ENCODE measurements around the gene SHISAL2A. TPM values are rescaled to one million over a fixed set of nuclear protein-coding genes. Genes with fewer than 3 reads are reported as not detected.

SHISAL2A gene
- total RNA-seq: 1 to 10 TPM; 4.8 to 5.0 TPM
- 2.2 TPM for polyA plus RNA-seq (ENCODE audit: insufficient read depth, low read depth, low replicate concordance)
- long read RNA-seq, donor 1, partial matches to known transcripts: 0 of 2 reads
- long read RNA-seq, donor 1, other reads (novel, unspliced or antisense): 0 of 2 reads
- long read RNA-seq, donor 2: 0 reads

DNA sequence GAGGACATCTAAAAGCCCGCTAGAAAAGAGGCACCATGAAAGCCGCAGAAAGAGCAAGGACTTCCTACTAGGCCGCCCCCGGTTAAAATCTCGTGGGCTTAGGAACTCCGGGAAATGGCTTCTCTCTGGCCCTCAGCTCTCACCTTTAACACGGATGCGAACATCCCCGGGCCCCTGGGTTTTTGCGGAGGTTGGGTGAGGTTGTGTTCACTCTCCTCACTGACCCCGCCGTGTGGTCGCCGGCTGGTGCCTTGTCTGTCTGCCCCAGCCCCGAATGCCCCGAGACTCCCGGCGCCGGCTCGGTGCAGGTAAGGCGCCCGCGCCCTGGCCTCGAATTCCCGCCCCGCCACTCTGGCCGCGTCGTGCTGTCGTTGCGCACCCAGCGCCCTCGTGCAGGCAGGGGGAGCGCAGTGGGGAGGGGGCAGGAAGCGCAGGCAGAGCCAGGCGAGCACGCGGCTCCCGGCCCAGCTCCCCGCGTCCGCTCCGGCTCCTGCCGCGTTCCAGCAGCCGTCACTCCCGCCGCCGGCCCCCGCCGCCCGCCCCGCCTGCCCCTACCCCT lies at the start of gene SHISAL2A:
TSS of gene SHISAL2A (plus strand) at position 437 of the 559 bp plus-strand sequence. CDS start 326 bp downstream, outside the sequence.
- TF ChIP-seq, protein P1, sequence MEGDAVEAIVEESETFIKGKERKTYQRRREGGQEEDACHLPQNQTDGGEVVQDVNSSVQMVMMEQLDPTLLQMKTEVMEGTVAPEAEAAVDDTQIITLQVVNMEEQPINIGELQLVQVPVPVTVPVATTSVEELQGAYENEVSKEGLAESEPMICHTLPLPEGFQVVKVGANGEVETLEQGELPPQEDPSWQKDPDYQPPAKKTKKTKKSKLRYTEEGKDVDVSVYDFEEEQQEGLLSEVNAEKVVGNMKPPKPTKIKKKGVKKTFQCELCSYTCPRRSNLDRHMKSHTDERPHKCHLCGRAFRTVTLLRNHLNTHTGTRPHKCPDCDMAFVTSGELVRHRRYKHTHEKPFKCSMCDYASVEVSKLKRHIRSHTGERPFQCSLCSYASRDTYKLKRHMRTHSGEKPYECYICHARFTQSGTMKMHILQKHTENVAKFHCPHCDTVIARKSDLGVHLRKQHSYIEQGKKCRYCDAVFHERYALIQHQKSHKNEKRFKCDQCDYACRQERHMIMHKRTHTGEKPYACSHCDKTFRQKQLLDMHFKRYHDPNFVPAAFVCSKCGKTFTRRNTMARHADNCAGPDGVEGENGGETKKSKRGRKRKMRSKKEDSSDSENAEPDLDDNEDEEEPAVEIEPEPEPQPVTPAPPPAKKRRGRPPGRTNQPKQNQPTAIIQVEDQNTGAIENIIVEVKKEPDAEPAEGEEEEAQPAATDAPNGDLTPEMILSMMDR (IDR thresholded peaks at IDR 0.05): no peak
- TF ChIP-seq POLR2A (IDR thresholded peaks at IDR 0.05): no peak
- no peaks in the 10 kb centered on the region for H3K36me3 ChIP-seq (ENCODE audit: low read depth, missing control alignments)
- intact Hi-C loops (cut with DNase I; ENCODE audit: low total_unique reads): no loop called here
- peaks cover 26% of the 10 kb centered on the region for H3K4me1 ChIP-seq
- H3K27ac ChIP-seq: peak within 1 kb of the TSS; percentile 6 to 57
- DNase-seq: peak; percentile 32
- H3K27me3 ChIP-seq: no peaks in the 10 kb centered on the region
- H3K4me3 ChIP-seq: peak within 1 kb of the TSS; percentile 49 to 51
- WGBS, 2 donors: 41 to 42% methylated on average over 22 to 30 of the region's 53 CpGs
- no peaks in the 10 kb centered on the region for H3K9me3 ChIP-seq

DNA sequence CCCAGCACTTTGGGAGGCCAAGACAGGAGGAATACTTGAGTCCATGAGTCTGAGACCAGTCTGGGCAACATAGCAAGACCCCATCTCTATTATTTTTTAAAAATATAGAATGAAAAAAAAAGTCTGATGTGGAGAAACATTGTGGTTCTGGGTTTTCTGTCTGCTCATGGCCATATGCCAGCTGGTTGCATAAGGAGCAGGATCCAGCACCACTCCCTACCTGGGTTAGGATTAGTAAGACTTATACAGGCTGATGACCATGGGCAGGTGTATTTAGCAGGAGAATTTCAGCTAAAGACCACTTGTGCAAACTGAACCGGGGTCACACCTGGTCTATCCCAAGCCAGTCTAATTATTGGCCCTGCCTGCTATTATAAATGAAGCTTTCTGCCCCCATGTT lies 47.5 kb upstream of the SHISAL2A start:
- intact Hi-C loops (cut with DNase I; ENCODE audit: low total_unique reads): no loop called here
- Histone ChIP-seq H3K36me3 (ENCODE audit: low read depth, missing control alignments) (no peaks in the 10 kb centered on the region), H3K9me3 (no peaks in the 10 kb centered on the region), H3K27me3 (no peaks in the 10 kb centered on the region), H3K27ac (no peak overlapping the region), H3K4me3 (no peak overlapping the region), H3K4me1 (no peaks in the 10 kb centered on the region)
- no peak for DNase-seq
- TF ChIP-seq, protein P1 (IDR thresholded peaks at IDR 0.05): no peak
- no peak for TF ChIP-seq POLR2A (IDR thresholded peaks at IDR 0.05)
- WGBS, 2 donors: 70 to 94% methylated on average over 1 of the region's 1 CpG

DNA sequence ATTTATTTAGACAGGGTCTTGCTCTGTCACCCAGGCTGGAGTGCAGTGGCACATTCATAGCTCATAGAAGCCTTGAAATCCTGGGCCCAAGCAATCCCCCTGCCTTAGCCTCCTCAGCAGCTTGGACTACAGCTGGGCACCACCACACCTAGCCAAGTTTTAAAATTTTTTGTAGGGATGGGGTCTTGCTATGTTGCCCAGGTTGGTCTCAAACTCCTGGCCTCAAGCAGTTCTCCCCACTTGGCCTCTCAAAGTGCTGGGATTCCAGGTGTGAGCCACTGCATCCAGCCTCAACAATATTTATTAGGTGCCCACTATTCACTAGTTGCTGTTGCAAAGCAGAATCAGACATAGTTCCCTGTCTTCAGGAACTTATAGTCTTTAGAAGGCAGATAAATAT lies 44.9 kb upstream of the SHISAL2A start:
- Histone ChIP-seq H3K4me3 (no peak overlapping the region), H3K36me3 (ENCODE audit: low read depth, missing control alignments) (no peaks in the 10 kb centered on the region), H3K9me3 (no peaks in the 10 kb centered on the region), H3K27ac (no peak overlapping the region), H3K4me1 (no peaks in the 10 kb centered on the region), H3K27me3 (no peaks in the 10 kb centered on the region)
- no peak for DNase-seq
- intact Hi-C loops (cut with DNase I; ENCODE audit: low total_unique reads): no loop called here
- TF ChIP-seq, protein P1 (IDR thresholded peaks at IDR 0.05): no peak
- TF ChIP-seq POLR2A (IDR thresholded peaks at IDR 0.05): no peak

DNA sequence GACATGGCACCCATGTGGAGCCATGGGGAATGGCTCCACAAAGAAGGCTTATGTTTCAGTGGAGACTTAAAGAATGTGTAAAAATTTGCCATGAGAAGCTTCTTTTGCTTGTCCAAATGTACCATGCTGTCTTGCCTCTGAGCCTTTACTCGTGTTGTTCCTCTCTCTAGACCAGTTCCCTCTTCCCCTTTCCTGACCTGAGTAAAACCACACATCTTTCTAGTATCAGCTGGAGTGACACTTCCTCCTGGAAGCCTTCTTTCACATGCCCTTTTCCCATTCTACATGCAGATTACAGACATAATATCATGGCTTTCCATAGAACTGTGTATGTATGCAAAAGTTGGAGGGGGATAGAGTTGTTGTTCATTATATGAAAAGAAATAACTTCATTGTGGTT lies 44.4 kb upstream of the SHISAL2A start:
- Histone ChIP-seq H3K36me3 (ENCODE audit: low read depth, missing control alignments) (no peaks in the 10 kb centered on the region), H3K27ac (no peak overlapping the region), H3K4me3 (no peak overlapping the region), H3K9me3 (no peaks in the 10 kb centered on the region), H3K27me3 (no peaks in the 10 kb centered on the region), H3K4me1 (no peaks in the 10 kb centered on the region)
- TF ChIP-seq, protein P1 (IDR thresholded peaks at IDR 0.05): no peak
- no peak for TF ChIP-seq POLR2A (IDR thresholded peaks at IDR 0.05)
- no peak for DNase-seq
- 83 to 90% methylated on average over 1 of the region's 1 CpG for WGBS, 2 donors
- intact Hi-C loops (cut with DNase I; ENCODE audit: low total_unique reads): no loop called here

DNA sequence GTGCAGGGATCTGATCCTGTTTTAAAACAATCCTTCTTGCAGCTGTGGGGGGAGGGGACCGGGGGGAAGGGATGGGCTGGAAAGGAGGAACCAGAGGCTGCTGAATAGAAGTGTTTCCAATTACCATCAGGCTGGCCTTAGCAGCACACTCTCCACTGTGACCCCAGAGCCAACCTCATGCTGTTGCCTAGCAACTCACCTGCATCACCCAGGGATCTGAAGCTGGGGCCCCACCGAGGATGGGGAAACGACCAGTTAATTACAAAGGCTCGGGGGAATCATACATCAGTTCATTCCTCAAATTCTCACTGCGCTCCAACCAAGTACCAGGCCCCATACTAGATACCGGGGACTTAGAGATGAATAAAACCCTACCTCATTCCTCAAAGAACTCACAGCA lies 42.7 kb upstream of the SHISAL2A start:
- no peak overlapping the region for H3K4me3 ChIP-seq
- H3K27ac ChIP-seq: no peak overlapping the region
- intact Hi-C loops (cut with DNase I; ENCODE audit: low total_unique reads): no loop called here
- TF ChIP-seq, protein P1 (IDR thresholded peaks at IDR 0.05): no peak
- no peak for TF ChIP-seq POLR2A (IDR thresholded peaks at IDR 0.05)
- no peaks in the 10 kb centered on the region for H3K27me3 ChIP-seq
- no peak for DNase-seq
- WGBS, 2 donors: 65 to 71% methylated on average over 6 of the region's 6 CpGs
- no peaks in the 10 kb centered on the region for H3K36me3 ChIP-seq (ENCODE audit: low read depth, missing control alignments)
- no peaks in the 10 kb centered on the region for H3K9me3 ChIP-seq
- no peaks in the 10 kb centered on the region for H3K4me1 ChIP-seq
